DMS79 (cell line): ENCODE measurements around the gene ARHGAP20.

ENCODE experiments used
- DNase-seq: peaks from one replicate; lab custom pipeline; 2025; lab: John Stamatoyannopoulos, UW

ARHGAP20 gene

GRCh38 chr11:110606415-110606814 lies 105.8 kb downstream of the ARHGAP20 start:
- DNase-seq, result no peak

- peak; percentile 98 for DNase-seq
Measured at GRCh38 chr11:110601936-110602335, 110.3 kb downstream of the ARHGAP20 start.

GRCh38 chr11:110600322-110600721 lies 111.9 kb downstream of the ARHGAP20 start:
- DNase-seq, result no peak

- DNase-seq, result no peak
Measured at GRCh38 chr11:110599207-110599606, 113.0 kb downstream of the ARHGAP20 start.

GRCh38 chr11:110598725-110599124 lies 113.5 kb downstream of the ARHGAP20 start:
- DNase-seq, result no peak

- DNase-seq, result peak; percentile 12
Measured at GRCh38 chr11:110587972-110588371, 124.3 kb downstream of the ARHGAP20 start.

- DNase-seq, result no peak
Measured at GRCh38 chr11:110587129-110587528, 125.1 kb downstream of the ARHGAP20 start.

- no peak for DNase-seq
Measured at GRCh38 chr11:110584150-110584549, 128.1 kb downstream of the ARHGAP20 start.

GRCh38 chr11:110582728-110583432 lies 129.4 kb downstream of the ARHGAP20 start:
- DNase-seq, result no peak

- DNase-seq, result no peak
Measured at GRCh38 chr11:110580571-110580970, 131.7 kb downstream of the ARHGAP20 start.

- no peak for DNase-seq
Measured at GRCh38 chr11:110573411-110573810, 138.8 kb downstream of the ARHGAP20 start.

GRCh38 chr11:110571081-110571720 lies 141.0 kb downstream of the ARHGAP20 start:
- no peak for DNase-seq

GRCh38 chr11:110566577-110566976 lies 145.7 kb downstream of the ARHGAP20 start:
- no peak for DNase-seq

GRCh38 chr11:110565357-110566336 lies 146.6 kb downstream of the ARHGAP20 start:
- DNase-seq, result peak; percentile 93

GRCh38 chr11:110564676-110565356 lies 147.4 kb downstream of the ARHGAP20 start:
- no peak for DNase-seq

GRCh38 chr11:110544779-110545178 lies 167.5 kb downstream of the ARHGAP20 start:
- DNase-seq, result no peak

GRCh38 chr11:110538154-110538553 lies 174.1 kb downstream of the ARHGAP20 start:
- DNase-seq, result no peak

GRCh38 chr11:110530900-110531741 lies 181.1 kb downstream of the ARHGAP20 start:
- no peak for DNase-seq

GRCh38 chr11:110529043-110529442 lies 183.2 kb downstream of the ARHGAP20 start:
- DNase-seq, result no peak

GRCh38 chr11:110527146-110527545 lies 185.1 kb downstream of the ARHGAP20 start:
- no peak for DNase-seq
